SK-N-SH (cell line): ENCODE measurements around the gene HRH3. TPM values are rescaled to one million over a fixed set of nuclear protein-coding genes. Genes with fewer than 3 reads are reported as not detected.

ENCODE experiments used
- CTCF ChIA-PET: fragments of 300-600, 350-600 bp; formaldehyde crosslinking; extraction: SDS; loops from one replicate; lab custom pipeline; 2021; lab: Yijun Ruan, JAX
- POLR2A ChIA-PET: fragments of 350-600 bp; sonication (Branson Sonifier 250); formaldehyde crosslinking; extraction: SDS; loops from one replicate; lab custom pipeline; 2020; ENCODE audit warnings: antibody characterized with exemption, inconsistent platforms; lab: Yijun Ruan, JAX
- DNase-seq: peaks from one replicate; pipeline ENCODE4 v3.0.0; 2012
- H2AFZ ChIP-seq: fragments of 200-600 bp; sonication (generic); 2 replicates; pipeline ENCODE4 v1.8.1; 2016; ENCODE audit warnings: antibody characterized with exemption, mild to moderate bottlenecking, low read depth
- H3F3A ChIP-seq: fragments of 200-600 bp; sonication (generic); replicated peaks from 2 replicates; pipeline ENCODE3; 2016; ENCODE audit warnings: antibody characterized with exemption, mild to moderate bottlenecking; ENCODE audit not compliant: insufficient read depth
- H3K27ac ChIP-seq, 2 experiments: fragments of 200-500 bp in 1 of 2; fragments of 200-600 bp in 1 of 2; sonication (Bioruptor generic) in 1 of 2; sonication (generic), shearing (Covaris generic) in 1 of 2; 2 replicates each; pipeline versions ENCODE4 v1.5.1 to v1.6.1; 2014 to 2016; ENCODE audit warnings: low read depth in 2 of 2, inconsistent platforms in 1 of 2, low read length in 1 of 2, mild to moderate bottlenecking in 1 of 2, mixed read lengths in 1 of 2
- H3K27me3 ChIP-seq: fragments of 200-600 bp; sonication (generic), shearing (Covaris generic); 2 replicates; pipeline ENCODE4 v1.6.1; 2016; ENCODE audit warnings: mixed run types; ENCODE audit not compliant: insufficient read depth
- H3K36me3 ChIP-seq, 2 experiments: fragments of 200-500 bp in 1 of 2; fragments of 200-600 bp in 1 of 2; sonication (Bioruptor generic) in 1 of 2; sonication (generic) in 1 of 2; replicated peaks in 1 of 2; 2 replicates each; pipeline versions ENCODE3 to v1.5.1; 2014 to 2016; ENCODE audit warnings: low read length in 1 of 2, mild to moderate bottlenecking in 1 of 2; ENCODE audit not compliant: insufficient read depth in 2 of 2, control insufficient read depth in 1 of 2
- H3K4me1 ChIP-seq, 2 experiments: fragments of 200-500 bp in 1 of 2; fragments of 200-600 bp in 1 of 2; sonication (Bioruptor generic) in 1 of 2; sonication (generic), shearing (Covaris generic) in 1 of 2; 2 replicates each; pipeline versions ENCODE4 v1.5.1 to v1.6.1; 2014 to 2016; ENCODE audit warnings: low read depth in 1 of 2, low read length in 1 of 2, mixed run types in 1 of 2; ENCODE audit not compliant: insufficient read depth in 2 of 2, control insufficient read depth in 1 of 2
- H3K4me2 ChIP-seq: fragments of 200-600 bp; sonication (generic), shearing (Covaris generic); 2 replicates; pipeline ENCODE4 v1.6.1; 2017; ENCODE audit warnings: mixed run types
- H3K4me3 ChIP-seq, 2 experiments: fragments of 200-500 bp in 1 of 2; fragments of 200-600 bp in 1 of 2; sonication (Bioruptor generic) in 1 of 2; sonication (generic), shearing (Covaris generic) in 1 of 2; 2 replicates each; pipeline versions ENCODE4 v1.5.1 to v1.8.1; 2014 to 2016; ENCODE audit warnings: low read depth in 2 of 2, inconsistent platforms in 1 of 2, low read length in 1 of 2, mild to moderate bottlenecking in 1 of 2, mixed read lengths in 1 of 2, moderate library complexity in 1 of 2
- H3K79me2 ChIP-seq: fragments of 200-600 bp; sonication (generic); 2 replicates; pipeline ENCODE4 v1.8.1; 2017; ENCODE audit warnings: mild to moderate bottlenecking; ENCODE audit not compliant: insufficient read depth
- H3K9ac ChIP-seq: fragments of 200-600 bp; sonication (generic); 2 replicates; pipeline ENCODE4 v1.6.1; 2017; ENCODE audit warnings: mixed run types
- H3K9me2 ChIP-seq: fragments of 200-600 bp; sonication (generic); 2 replicates; pipeline ENCODE4 v1.6.1; 2017; ENCODE audit warnings: mixed run types
- H3K9me3 ChIP-seq: fragments of 200-600 bp; sonication (generic); 2 replicates; pipeline ENCODE4 v1.6.1; 2017; ENCODE audit warnings: mixed run types, mild to moderate bottlenecking, moderate library complexity
- H4K20me1 ChIP-seq: fragments of 200-600 bp; sonication (generic); 2 replicates; pipeline ENCODE4 v1.6.1; 2017; ENCODE audit warnings: mild to moderate bottlenecking, mixed run types; ENCODE audit not compliant: insufficient read depth
- CHD2 ChIP-seq: fragments of 150-350 bp; IDR thresholded peaks from 2 replicates; pipeline ENCODE4 v1.6.1; 2018; ENCODE audit warnings: low read length; ENCODE audit not compliant: partially characterized antibody
- EZH2phosphoT487 ChIP-seq: fragments of 200-600 bp; sonication (generic); IDR thresholded peaks from 2 replicates; pipeline ENCODE4 v1.6.1; 2017; ENCODE audit warnings: low read depth, mixed run types, mild to moderate bottlenecking, antibody characterized with exemption, moderate library complexity, borderline replicate concordance
- FOSL2 ChIP-seq: IDR thresholded peaks from 2 replicates; pipeline ENCODE4 v1.4.0; 2012; ENCODE audit warnings: low read depth, mild to moderate bottlenecking, moderate library complexity, borderline replicate concordance
- FOXJ3 ChIP-seq: sonication (generic); formaldehyde crosslinking; IDR thresholded peaks from 2 replicates; pipeline ENCODE4 v1.5.1; 2020; ENCODE audit warnings: mild to moderate bottlenecking, missing genetic modification reagents
- GATA2 ChIP-seq: sonication (generic); formaldehyde crosslinking; IDR thresholded peaks from 2 replicates; pipeline ENCODE4 v1.5.0; 2020; ENCODE audit warnings: mild to moderate bottlenecking, missing genetic modification reagents
- IRF3 ChIP-seq: fragments of 150-350 bp; IDR thresholded peaks from 2 replicates; pipeline ENCODE4 v1.6.1; 2016; ENCODE audit warnings: mild to moderate bottlenecking, low read depth, low read length
- JUND ChIP-seq: IDR thresholded peaks from 2 replicates; pipeline ENCODE4 v1.4.0; 2012
- MXI1 ChIP-seq: IDR thresholded peaks from 2 replicates; pipeline ENCODE4 v1.6.1; 2012; ENCODE audit warnings: mild to moderate bottlenecking, low read depth, low read length, improper control_type of control experiment
- NFIC ChIP-seq: IDR thresholded peaks from 2 replicates; pipeline ENCODE4 v1.4.0; 2012; ENCODE audit warnings: borderline replicate concordance
- POLR2AphosphoS5 ChIP-seq: IDR thresholded peaks from 2 replicates; pipeline ENCODE4 v1.6.1; 2012; ENCODE audit warnings: low read depth, low read length
- RCOR1 ChIP-seq: fragments of 150-350 bp; IDR thresholded peaks from 2 replicates; pipeline ENCODE4 v1.6.1; 2017; ENCODE audit warnings: antibody characterized with exemption, low read length
- REST ChIP-seq: IDR thresholded peaks from 2 replicates; pipeline ENCODE4 v1.6.1; 2012; ENCODE audit warnings: mild to moderate bottlenecking, low read depth, low read length, moderate library complexity
- RFX5 ChIP-seq: IDR thresholded peaks from 2 replicates; pipeline ENCODE4 v1.6.1; 2012; ENCODE audit warnings: mild to moderate bottlenecking, improper control_type of control experiment, low read length
- SIN3A ChIP-seq: IDR thresholded peaks from 2 replicates; pipeline ENCODE4 v1.6.1; 2012; ENCODE audit warnings: low read depth, mild to moderate bottlenecking, low read length, moderate library complexity, borderline replicate concordance
- TAF1 ChIP-seq: IDR thresholded peaks from 2 replicates; pipeline ENCODE4 v1.6.1; 2012; ENCODE audit warnings: low read depth, mild to moderate bottlenecking, low read length, moderate library complexity, borderline replicate concordance
- TEAD4 ChIP-seq: IDR thresholded peaks from 2 replicates; pipeline ENCODE4 v1.4.0; 2012; ENCODE audit warnings: mild to moderate bottlenecking, borderline replicate concordance; ENCODE audit not compliant: insufficient read depth
- WGBS: methylation state at CpG from one replicate; pipeline ENCODE4 v1.1.6; 2017; ENCODE audit warnings: low lambda C conversion rate; 5-methylcytosine and 5-hydroxymethylcytosine counted together
- polyA plus RNA-seq, 3 experiments: library from polyadenylated mRNA; depleted of rRNA; stranded (reverse); fragments of >200 nt; gene quantifications; 2 replicates each; pipeline ENCODE4 v1.2.3, GENCODE V29; 2012
- TF ChIP-seq, protein P1 (sequence below): IDR thresholded peaks from 2 replicates; pipeline ENCODE4; 2012
- TF ChIP-seq, protein P2 (sequence below): fragments of 200-600 bp; sonication (generic); IDR thresholded peaks from 2 replicates; pipeline ENCODE4 v1.6.1; 2017; ENCODE audit warnings: antibody characterized with exemption, mild to moderate bottlenecking, moderate library complexity

HRH3 gene
- polyA plus RNA-seq, 1 of the 3 experiments (the other 2 are of a cell fraction) = 0.02 TPM

DNA sequence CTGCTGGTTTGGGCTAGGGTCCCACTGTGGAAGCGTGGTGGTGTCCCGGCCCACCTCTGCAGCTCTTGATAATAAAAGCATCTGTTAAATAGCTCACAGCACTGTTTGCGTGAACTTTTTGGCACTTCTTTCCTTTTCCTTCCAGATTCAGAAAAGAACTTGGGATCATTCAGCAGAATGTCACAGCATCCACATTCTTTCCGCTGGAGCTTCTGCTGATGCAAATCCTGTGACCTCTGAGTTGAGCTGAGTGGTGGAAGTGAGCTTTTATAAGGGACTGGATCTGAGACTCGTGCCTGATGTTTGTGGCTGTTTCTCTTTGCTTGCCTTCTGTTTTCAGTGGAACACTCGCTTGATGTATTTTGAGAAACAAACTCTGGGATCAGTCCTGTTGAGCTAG is 22.1 kb upstream of the HRH3 start:
- TF ChIP-seq FOXJ3 (CRISPR knock-in tag) (no peak), RCOR1 (no peak), CHD2 (no peak), RFX5 (no peak), JUND (no peak), TAF1 (no peak), GATA2 (CRISPR knock-in tag) (no peak)
- TF ChIP-seq, protein P1, sequence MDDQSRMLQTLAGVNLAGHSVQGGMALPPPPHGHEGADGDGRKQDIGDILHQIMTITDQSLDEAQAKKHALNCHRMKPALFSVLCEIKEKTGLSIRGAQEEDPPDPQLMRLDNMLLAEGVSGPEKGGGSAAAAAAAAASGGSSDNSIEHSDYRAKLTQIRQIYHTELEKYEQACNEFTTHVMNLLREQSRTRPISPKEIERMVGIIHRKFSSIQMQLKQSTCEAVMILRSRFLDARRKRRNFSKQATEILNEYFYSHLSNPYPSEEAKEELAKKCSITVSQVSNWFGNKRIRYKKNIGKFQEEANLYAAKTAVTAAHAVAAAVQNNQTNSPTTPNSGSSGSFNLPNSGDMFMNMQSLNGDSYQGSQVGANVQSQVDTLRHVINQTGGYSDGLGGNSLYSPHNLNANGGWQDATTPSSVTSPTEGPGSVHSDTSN = no peak
- Histone ChIP-seq H3K9me2 (no peaks in the 10 kb centered on the region), H3K79me2 (peaks cover 81% of the 10 kb centered on the region), H3K9me3 (no peaks in the 10 kb centered on the region), H3K27ac (no peak overlapping the region), H3K4me3 (no peak overlapping the region), H2AFZ (no peak overlapping the region), H3K4me1 (peaks cover 5 to 14% of the 10 kb centered on the region in 2 experiments; a peak in 1 of 4 replicates), H4K20me1 (peaks cover 77% of the 10 kb centered on the region), H3K36me3 (peaks cover 0 to 15% of the 10 kb centered on the region in 2 experiments), H3K9ac (no peak overlapping the region), H3K27me3 (no peaks in the 10 kb centered on the region), H3F3A (no peaks in the 10 kb centered on the region), H3K4me2 (no peak overlapping the region)
- CTCF ChIA-PET = interaction anchor here (0.9 kb wide), 1 partner anchor 86 kb away, joined by 3 read pairs; no protein-coding TSS in a partner anchor
- WGBS = 97% methylated on average over 6 of the region's 6 CpGs
- POLR2A ChIA-PET = no interaction called here
- DNase-seq = no peak

- Histone ChIP-seq H3K4me1 (peaks cover 5 to 14% of the 10 kb centered on the region in 2 experiments; a peak in 1 of 4 replicates), H3K79me2 (peaks cover 78% of the 10 kb centered on the region), H3K9me2 (no peaks in the 10 kb centered on the region), H4K20me1 (peaks cover 70% of the 10 kb centered on the region), H3K9ac (no peak overlapping the region), H3K27ac (no peak overlapping the region), H3F3A (no peaks in the 10 kb centered on the region), H3K27me3 (no peaks in the 10 kb centered on the region), H3K4me3 (no peak overlapping the region), H2AFZ (no peak overlapping the region), H3K36me3 (peaks cover 0 to 15% of the 10 kb centered on the region in 2 experiments), H3K9me3 (no peaks in the 10 kb centered on the region), H3K4me2 (no peak overlapping the region)
- ChIA-PET POLR2A (no interaction called here), CTCF (no interaction called here)
- DNase-seq = no peak
- TF ChIP-seq CHD2 (no peak), SIN3A (no peak), IRF3 (no peak), FOSL2 (no peak), EZH2phosphoT487 (no peak), TEAD4 (no peak), NFIC (no peak), MXI1 (no peak), POLR2AphosphoS5 (no peak), REST (no peak)
- TF ChIP-seq, protein P2, sequence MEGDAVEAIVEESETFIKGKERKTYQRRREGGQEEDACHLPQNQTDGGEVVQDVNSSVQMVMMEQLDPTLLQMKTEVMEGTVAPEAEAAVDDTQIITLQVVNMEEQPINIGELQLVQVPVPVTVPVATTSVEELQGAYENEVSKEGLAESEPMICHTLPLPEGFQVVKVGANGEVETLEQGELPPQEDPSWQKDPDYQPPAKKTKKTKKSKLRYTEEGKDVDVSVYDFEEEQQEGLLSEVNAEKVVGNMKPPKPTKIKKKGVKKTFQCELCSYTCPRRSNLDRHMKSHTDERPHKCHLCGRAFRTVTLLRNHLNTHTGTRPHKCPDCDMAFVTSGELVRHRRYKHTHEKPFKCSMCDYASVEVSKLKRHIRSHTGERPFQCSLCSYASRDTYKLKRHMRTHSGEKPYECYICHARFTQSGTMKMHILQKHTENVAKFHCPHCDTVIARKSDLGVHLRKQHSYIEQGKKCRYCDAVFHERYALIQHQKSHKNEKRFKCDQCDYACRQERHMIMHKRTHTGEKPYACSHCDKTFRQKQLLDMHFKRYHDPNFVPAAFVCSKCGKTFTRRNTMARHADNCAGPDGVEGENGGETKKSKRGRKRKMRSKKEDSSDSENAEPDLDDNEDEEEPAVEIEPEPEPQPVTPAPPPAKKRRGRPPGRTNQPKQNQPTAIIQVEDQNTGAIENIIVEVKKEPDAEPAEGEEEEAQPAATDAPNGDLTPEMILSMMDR = no peak
- TF ChIP-seq, protein P1 = no peak
- WGBS = 86% methylated on average over 7 of the region's 10 CpGs
Observed at GRCh38 chr20:62241506-62241905, 21.4 kb upstream of the HRH3 start.
